ENCODE results near the gene ULK4.
"Not testable (repeated sequence)": the region's sequence is repeated elsewhere in the genome, so short reads cannot be mapped to it uniquely, and the experiment has no call there.

Gene ULK4

GRCh38 chr3:41434781-41435180 lies 527.1 kb downstream of the ULK4 start:
- no peak for DNase-seq (ENCODE audit: low spot score)

- no peak for DNase-seq (ENCODE audit: low spot score)
These were observed 530.5 kb downstream of the ULK4 start for GRCh38 chr3:41431386-41431785.

- no peak for DNase-seq (ENCODE audit: low spot score)
These were observed 531.0 kb downstream of the ULK4 start for GRCh38 chr3:41430886-41431285.

GRCh38 chr3:41430391-41430790 lies 531.5 kb downstream of the ULK4 start:
- no peak for DNase-seq (ENCODE audit: low spot score)

GRCh38 chr3:41426485-41426884 lies 535.4 kb downstream of the ULK4 start:
- no peak for DNase-seq (ENCODE audit: low spot score)

- DNase-seq (ENCODE audit: low spot score) = no peak
These were observed 537.2 kb downstream of the ULK4 start for GRCh38 chr3:41424543-41425300.

GRCh38 chr3:41419809-41420208 lies 542.1 kb downstream of the ULK4 start:
- no peak for DNase-seq (ENCODE audit: low spot score)

GRCh38 chr3:41418961-41419691 lies 542.8 kb downstream of the ULK4 start:
- no peak for DNase-seq (ENCODE audit: low spot score)

- no peak for DNase-seq (ENCODE audit: low spot score)
These were observed 544.3 kb downstream of the ULK4 start for GRCh38 chr3:41417574-41417973.

GRCh38 chr3:41411065-41411464 lies 550.8 kb downstream of the ULK4 start:
- no peak for DNase-seq (ENCODE audit: low spot score)

GRCh38 chr3:41405466-41405865 lies 556.4 kb downstream of the ULK4 start:
- DNase-seq (ENCODE audit: low spot score) = no peak

GRCh38 chr3:41404582-41404981 lies 557.3 kb downstream of the ULK4 start:
- no peak for DNase-seq (ENCODE audit: low spot score)

GRCh38 chr3:41394896-41395295 lies 567.0 kb downstream of the ULK4 start:
- DNase-seq (ENCODE audit: low spot score) = no peak

GRCh38 chr3:41370765-41371535 lies 591.0 kb downstream of the ULK4 start:
- DNase-seq (ENCODE audit: low spot score) = not testable (repeated sequence)

GRCh38 chr3:41370307-41370706 lies 591.6 kb downstream of the ULK4 start:
- no peak for DNase-seq (ENCODE audit: low spot score)

- no peak for DNase-seq (ENCODE audit: low spot score)
These were observed 592.1 kb downstream of the ULK4 start for GRCh38 chr3:41369838-41370237.

GRCh38 chr3:41365973-41366372 lies 595.9 kb downstream of the ULK4 start:
- no peak for DNase-seq (ENCODE audit: low spot score)

- no peak for DNase-seq (ENCODE audit: low spot score)
These were observed 597.2 kb downstream of the ULK4 start for GRCh38 chr3:41364736-41365135.

- DNase-seq (ENCODE audit: low spot score) = no peak
These were observed 597.9 kb downstream of the ULK4 start for GRCh38 chr3:41363830-41364523.

GRCh38 chr3:41362638-41363559 lies 599.0 kb downstream of the ULK4 start:
- DNase-seq (ENCODE audit: low spot score) = no peak

- DNase-seq (ENCODE audit: low spot score) = no peak
These were observed 604.6 kb downstream of the ULK4 start for GRCh38 chr3:41357271-41357670.
